Measurements from ENCODE around the gene RIPK1. TPM values are rescaled to one million over a fixed set of nuclear protein-coding genes. Genes with fewer than 3 reads are reported as not detected.
"Not testable (repeated sequence)": the region's sequence is repeated elsewhere in the genome, so short reads cannot be mapped to it uniquely, and the experiment has no call there.

RIPK1 gene
- total and polyA plus RNA-seq, 4 donors: 12.1 to 24.1 (median 19.7) TPM

- no peak for ATAC-seq (ENCODE audit: insufficient read depth, low FRiP score)
- Histone ChIP-seq H3K9ac (ENCODE audit: insufficient read depth in 1 of 2, low read length in 2 of 2) (no peak overlapping the region), H3K9me3 (ENCODE audit: control insufficient read depth in 4 of 4, insufficient read depth in 3 of 4, low read length in 3 of 4) (no peaks in the 10 kb centered on the region), H3K4me3 (no peak overlapping the region), H3K4me1 (ENCODE audit: control insufficient read depth in 5 of 5, insufficient read depth in 5 of 5, low read length in 5 of 5) (peaks cover 0 to 3% (median 0%) of the 10 kb centered on the region in 5 donors), H3K36me3 (ENCODE audit: control insufficient read depth in 4 of 4, insufficient read depth in 4 of 4, low read length in 4 of 4) (no peaks in the 10 kb centered on the region), H3K27me3 (ENCODE audit: control insufficient read depth in 3 of 3, insufficient read depth in 3 of 3, low read length in 2 of 3) (peaks cover 0 to 2% (median 0%) of the 10 kb centered on the region in 3 donors), H3K27ac (ENCODE audit: low read depth in 1 of 2, low read length in 1 of 2) (no peak overlapping the region)
- no peak for TF ChIP-seq CTCF (IDR thresholded peaks at IDR 0.05; ENCODE audit: control extremely low read depth, extremely low read depth)
- DNase-seq: no peak
- 21 to 67% methylated on average over 1 of the region's 1 CpG for WGBS, 2 donors
These were observed 22.5 kb upstream of the RIPK1 start for GRCh38 chr6:3045777-3046176.

- Histone ChIP-seq H3K27me3 (ENCODE audit: control insufficient read depth in 3 of 3, insufficient read depth in 3 of 3, low read length in 2 of 3) (peaks cover 0 to 2% (median 0%) of the 10 kb centered on the region in 3 donors), H3K36me3 (ENCODE audit: control insufficient read depth in 4 of 4, insufficient read depth in 4 of 4, low read length in 4 of 4) (no peaks in the 10 kb centered on the region), H3K4me1 (ENCODE audit: control insufficient read depth in 5 of 5, insufficient read depth in 5 of 5, low read length in 5 of 5) (peaks cover 0 to 3% (median 0%) of the 10 kb centered on the region in 5 donors), H3K9me3 (ENCODE audit: control insufficient read depth in 4 of 4, insufficient read depth in 3 of 4, low read length in 3 of 4) (no peaks in the 10 kb centered on the region), H3K4me3 (no peak overlapping the region), H3K9ac (ENCODE audit: insufficient read depth in 1 of 2, low read length in 2 of 2) (no peak overlapping the region), H3K27ac (ENCODE audit: low read depth in 1 of 2, low read length in 1 of 2) (no peak overlapping the region)
- ATAC-seq (ENCODE audit: insufficient read depth, low FRiP score) (no peak), DNase-seq (no peak)
- WGBS, 2 donors: 74 to 81% methylated on average over 3 of the region's 3 CpGs
- no peak for TF ChIP-seq CTCF (IDR thresholded peaks at IDR 0.05; ENCODE audit: control extremely low read depth, extremely low read depth)
These were observed 22.0 kb upstream of the RIPK1 start for GRCh38 chr6:3046295-3046694.

GRCh38 chr6:3048009-3048408 lies 20.3 kb upstream of the RIPK1 start:
- ATAC-seq (ENCODE audit: insufficient read depth, low FRiP score): not testable (repeated sequence)
- 89 to 100% methylated on average over 4 of the region's 4 CpGs for WGBS, 2 donors

GRCh38 chr6:3052481-3053230 lies 15.6 kb upstream of the RIPK1 start:
- 83% methylated on average over 17 of the region's 17 CpGs for WGBS, 2 donors
- no peak for ATAC-seq (ENCODE audit: insufficient read depth, low FRiP score)
- H3K4me1 ChIP-seq (ENCODE audit: control insufficient read depth in 5 of 5, insufficient read depth in 5 of 5, low read length in 5 of 5): peaks cover 0 to 5% (median 0%) of the 10 kb centered on the region in 5 donors
- peak overlapping the region in 1 of 2 donors; percentile 90 for H3K27ac ChIP-seq (ENCODE audit: low read depth in 1 of 2, low read length in 1 of 2)
- no peak overlapping the region for H3K4me3 ChIP-seq
- no peaks in the 10 kb centered on the region for H3K36me3 ChIP-seq (ENCODE audit: control insufficient read depth in 4 of 4, insufficient read depth in 4 of 4, low read length in 4 of 4)
- no peak for DNase-seq
- H3K27me3 ChIP-seq (ENCODE audit: control insufficient read depth in 3 of 3, insufficient read depth in 3 of 3, low read length in 2 of 3): no peaks in the 10 kb centered on the region
- TF ChIP-seq CTCF (IDR thresholded peaks at IDR 0.05; ENCODE audit: control extremely low read depth, extremely low read depth): no peak
- no peaks in the 10 kb centered on the region for H3K9me3 ChIP-seq (ENCODE audit: control insufficient read depth in 4 of 4, insufficient read depth in 3 of 4, low read length in 3 of 4)
- no peak overlapping the region for H3K9ac ChIP-seq (ENCODE audit: insufficient read depth in 1 of 2, low read length in 2 of 2)

More at GRCh38 chr6:3048009-3048408, 20.3 kb upstream of the RIPK1 start:
- not testable (repeated sequence) for H3K27me3 ChIP-seq (ENCODE audit: control insufficient read depth in 3 of 3, insufficient read depth in 3 of 3, low read length in 2 of 3); H3K27ac ChIP-seq (ENCODE audit: low read depth in 1 of 2, low read length in 1 of 2); H3K4me3 ChIP-seq; H3K9ac ChIP-seq (ENCODE audit: insufficient read depth in 1 of 2, low read length in 2 of 2); H3K36me3 ChIP-seq (ENCODE audit: control insufficient read depth in 4 of 4, insufficient read depth in 4 of 4, low read length in 4 of 4); DNase-seq; H3K4me1 ChIP-seq (ENCODE audit: control insufficient read depth in 5 of 5, insufficient read depth in 5 of 5, low read length in 5 of 5); H3K9me3 ChIP-seq (ENCODE audit: control insufficient read depth in 4 of 4, insufficient read depth in 3 of 4, low read length in 3 of 4)

All from lung (tissue), 12 donors.